GDM1 (cell line): Measurements from ENCODE around the gene MAP1S.

Source experiments
- DNase-seq: peaks from one replicate; lab custom pipeline; 2025; lab: John Stamatoyannopoulos, UW

MAP1S gene

GRCh38 chr19:17718947-17719711 is at the start of gene MAP1S:
Gene MAP1S, plus strand, starts transcription at chr19:17719480. Its CDS starts 23 bp downstream, at chr19:17719503.
- peak; percentile 56 for DNase-seq

- DNase-seq = no peak
Measured at GRCh38 chr19:17671906-17672305, 47.4 kb upstream of the MAP1S start.

- DNase-seq = no peak
Measured at GRCh38 chr19:17673937-17674799, 45.1 kb upstream of the MAP1S start.

GRCh38 chr19:17676295-17676694 is 43.0 kb upstream of the MAP1S start:
- no peak for DNase-seq

GRCh38 chr19:17677002-17677401 is 42.3 kb upstream of the MAP1S start:
- DNase-seq = no peak

GRCh38 chr19:17678836-17679235 is 40.4 kb upstream of the MAP1S start:
- DNase-seq = no peak

GRCh38 chr19:17679526-17680229 is 39.6 kb upstream of the MAP1S start:
- no peak for DNase-seq

- DNase-seq = peak; percentile 18
Measured at GRCh38 chr19:17680230-17680722, 39.0 kb upstream of the MAP1S start.

- no peak for DNase-seq
Measured at GRCh38 chr19:17681505-17682125, 37.7 kb upstream of the MAP1S start.

- no peak for DNase-seq
Measured at GRCh38 chr19:17682273-17682672, 37.0 kb upstream of the MAP1S start.

- DNase-seq = no peak
Measured at GRCh38 chr19:17683078-17683477, 36.2 kb upstream of the MAP1S start.

GRCh38 chr19:17684256-17684655 is 35.0 kb upstream of the MAP1S start:
- DNase-seq = no peak

- DNase-seq = no peak
Measured at GRCh38 chr19:17685451-17686022, 33.7 kb upstream of the MAP1S start.

GRCh38 chr19:17686023-17686521 is 33.2 kb upstream of the MAP1S start:
- no peak for DNase-seq

- DNase-seq = no peak
Measured at GRCh38 chr19:17686592-17687024, 32.7 kb upstream of the MAP1S start.

GRCh38 chr19:17687141-17687856 is 32.0 kb upstream of the MAP1S start:
- DNase-seq = no peak

- DNase-seq = peak; percentile 5
Measured at GRCh38 chr19:17687857-17688784, 31.2 kb upstream of the MAP1S start, which contains the start of gene UNC13A. Gene UNC13A, minus strand, starts transcription at chr19:17688354. Its CDS starts 155 bp downstream, at chr19:17688199.

GRCh38 chr19:17688853-17689595 is 30.3 kb upstream of the MAP1S start:
- DNase-seq = no peak

- no peak for DNase-seq
Measured at GRCh38 chr19:17692566-17692965, 26.7 kb upstream of the MAP1S start.
